ENCODE measurements around the gene SCMH1. TPM values are rescaled to one million over a fixed set of nuclear protein-coding genes. Genes with fewer than 3 reads are reported as not detected.

Gene SCMH1
- 14.9 to 19.4 TPM (median 17.2 TPM) in 3 replicates for total RNA-seq (2021)
- Bru-seq, nascent RNA = percentile 68 among the genes with signal in this experiment
- long read RNA-seq, experiment 1, partial matches to known transcripts = 13 of 72 reads
- long read RNA-seq, experiment 1, other reads (novel, unspliced or antisense) = 55 of 72 reads
- long read RNA-seq, experiment 2, partial matches to known transcripts = 5 of 13 reads
- long read RNA-seq, experiment 2, other reads (novel, unspliced or antisense) = 8 of 13 reads
- long read RNA-seq, experiment 3, partial matches to known transcripts = 2 of 6 reads
- long read RNA-seq, experiment 3, other reads (novel, unspliced or antisense) = 2 of 6 reads

DNA sequence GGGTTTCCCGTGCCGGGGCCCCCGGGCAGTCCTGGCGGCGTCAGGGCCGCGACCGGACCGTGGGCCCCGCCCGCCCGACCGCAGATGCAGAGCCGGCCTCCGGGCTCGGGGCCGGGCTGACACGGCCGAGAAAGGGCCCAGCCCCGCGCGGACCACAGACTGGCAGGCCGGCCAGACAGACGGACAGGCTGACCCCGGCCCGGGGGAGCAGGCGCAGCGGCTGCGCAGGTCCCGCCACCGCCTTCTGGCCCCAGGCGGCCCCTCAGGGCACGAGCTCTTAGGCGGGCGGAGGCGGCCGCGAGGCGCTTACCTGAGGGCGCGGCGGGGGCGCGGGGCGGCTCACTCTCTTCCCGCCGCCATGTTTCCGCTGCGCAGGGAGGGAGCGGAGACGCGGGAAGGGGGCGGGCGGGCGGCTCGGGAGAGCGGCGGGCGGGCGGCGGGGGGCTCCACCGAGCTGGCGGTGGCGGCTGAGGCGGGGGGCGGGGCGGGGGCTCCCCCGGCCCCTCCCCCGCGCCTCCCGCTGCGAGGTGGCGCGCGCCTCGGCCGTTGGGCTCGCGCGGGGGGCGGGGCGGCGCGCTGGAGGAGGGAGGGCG, at the start of gene SCMH1:
Gene SCMH1, minus strand, starts transcription at position 558 of the 593 bp plus-strand sequence. CDS start 56,173 bp downstream, outside the sequence.
- Mint-ChIP-seq H3K27ac (no peak within 1 kb of the TSS), H3K36me3 (no peaks in the 10 kb centered on the region), H3K9me3 (no peaks in the 10 kb centered on the region), H3K4me1 (peaks cover 21% of the 10 kb centered on the region), H3K4me3 (peak within 1 kb of the TSS; percentile 81), H3K27me3 (ENCODE audit: low read depth) (peaks cover 20% of the 10 kb centered on the region)
- DNase-seq (ENCODE audit: low spot score) (peak; percentile 70), ATAC-seq (peak; percentile 54)
- CTCF ChIA-PET = interaction anchor here (1.1 kb wide), 1 partner anchor 41 kb away, joined by 3 read pairs; no protein-coding TSS in a partner anchor
- POLR2A ChIA-PET = interaction anchor here (0.6 kb wide), 1 partner anchor 875 kb away, joined by 3 read pairs; no protein-coding TSS in a partner anchor
- TF ChIP-seq, protein P1, sequence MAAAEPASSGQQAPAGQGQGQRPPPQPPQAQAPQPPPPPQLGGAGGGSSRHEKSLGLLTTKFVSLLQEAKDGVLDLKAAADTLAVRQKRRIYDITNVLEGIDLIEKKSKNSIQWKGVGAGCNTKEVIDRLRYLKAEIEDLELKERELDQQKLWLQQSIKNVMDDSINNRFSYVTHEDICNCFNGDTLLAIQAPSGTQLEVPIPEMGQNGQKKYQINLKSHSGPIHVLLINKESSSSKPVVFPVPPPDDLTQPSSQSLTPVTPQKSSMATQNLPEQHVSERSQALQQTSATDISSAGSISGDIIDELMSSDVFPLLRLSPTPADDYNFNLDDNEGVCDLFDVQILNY (CRISPR knock-in tag; IDR thresholded peaks at IDR 0.05) = 0 out of 2 replicates have a peak, but pooled peaks have one; percentile 4
- TF ChIP-seq SP1 (CRISPR knock-in tag; conservative IDR thresholded peaks at IDR 0.05) (peak; percentile 10; the same call in 1 of the 2 replicates), MYBL2 (CRISPR knock-in tag; IDR thresholded peaks at IDR 0.05) (0 out of 2 replicates have a peak, but pooled peaks have one; percentile 3)
- TF ChIP-seq, protein P2, sequence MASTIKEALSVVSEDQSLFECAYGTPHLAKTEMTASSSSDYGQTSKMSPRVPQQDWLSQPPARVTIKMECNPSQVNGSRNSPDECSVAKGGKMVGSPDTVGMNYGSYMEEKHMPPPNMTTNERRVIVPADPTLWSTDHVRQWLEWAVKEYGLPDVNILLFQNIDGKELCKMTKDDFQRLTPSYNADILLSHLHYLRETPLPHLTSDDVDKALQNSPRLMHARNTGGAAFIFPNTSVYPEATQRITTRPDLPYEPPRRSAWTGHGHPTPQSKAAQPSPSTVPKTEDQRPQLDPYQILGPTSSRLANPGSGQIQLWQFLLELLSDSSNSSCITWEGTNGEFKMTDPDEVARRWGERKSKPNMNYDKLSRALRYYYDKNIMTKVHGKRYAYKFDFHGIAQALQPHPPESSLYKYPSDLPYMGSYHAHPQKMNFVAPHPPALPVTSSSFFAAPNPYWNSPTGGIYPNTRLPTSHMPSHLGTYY (CRISPR knock-in tag; IDR thresholded peaks at IDR 0.05) = no peak
- TF ChIP-seq, protein P3, sequence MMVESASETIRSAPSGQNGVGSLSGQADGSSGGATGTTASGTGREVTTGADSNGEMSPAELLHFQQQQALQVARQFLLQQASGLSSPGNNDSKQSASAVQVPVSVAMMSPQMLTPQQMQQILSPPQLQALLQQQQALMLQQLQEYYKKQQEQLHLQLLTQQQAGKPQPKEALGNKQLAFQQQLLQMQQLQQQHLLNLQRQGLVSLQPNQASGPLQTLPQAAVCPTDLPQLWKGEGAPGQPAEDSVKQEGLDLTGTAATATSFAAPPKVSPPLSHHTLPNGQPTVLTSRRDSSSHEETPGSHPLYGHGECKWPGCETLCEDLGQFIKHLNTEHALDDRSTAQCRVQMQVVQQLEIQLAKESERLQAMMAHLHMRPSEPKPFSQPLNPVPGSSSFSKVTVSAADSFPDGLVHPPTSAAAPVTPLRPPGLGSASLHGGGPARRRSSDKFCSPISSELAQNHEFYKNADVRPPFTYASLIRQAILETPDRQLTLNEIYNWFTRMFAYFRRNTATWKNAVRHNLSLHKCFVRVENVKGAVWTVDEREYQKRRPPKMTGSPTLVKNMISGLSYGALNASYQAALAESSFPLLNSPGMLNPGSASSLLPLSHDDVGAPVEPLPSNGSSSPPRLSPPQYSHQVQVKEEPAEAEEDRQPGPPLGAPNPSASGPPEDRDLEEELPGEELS (CRISPR knock-in tag; IDR thresholded peaks at IDR 0.05) = peak; percentile 38; the same call in 1 of the 2 replicates
- TF ChIP-seq, protein P4, sequence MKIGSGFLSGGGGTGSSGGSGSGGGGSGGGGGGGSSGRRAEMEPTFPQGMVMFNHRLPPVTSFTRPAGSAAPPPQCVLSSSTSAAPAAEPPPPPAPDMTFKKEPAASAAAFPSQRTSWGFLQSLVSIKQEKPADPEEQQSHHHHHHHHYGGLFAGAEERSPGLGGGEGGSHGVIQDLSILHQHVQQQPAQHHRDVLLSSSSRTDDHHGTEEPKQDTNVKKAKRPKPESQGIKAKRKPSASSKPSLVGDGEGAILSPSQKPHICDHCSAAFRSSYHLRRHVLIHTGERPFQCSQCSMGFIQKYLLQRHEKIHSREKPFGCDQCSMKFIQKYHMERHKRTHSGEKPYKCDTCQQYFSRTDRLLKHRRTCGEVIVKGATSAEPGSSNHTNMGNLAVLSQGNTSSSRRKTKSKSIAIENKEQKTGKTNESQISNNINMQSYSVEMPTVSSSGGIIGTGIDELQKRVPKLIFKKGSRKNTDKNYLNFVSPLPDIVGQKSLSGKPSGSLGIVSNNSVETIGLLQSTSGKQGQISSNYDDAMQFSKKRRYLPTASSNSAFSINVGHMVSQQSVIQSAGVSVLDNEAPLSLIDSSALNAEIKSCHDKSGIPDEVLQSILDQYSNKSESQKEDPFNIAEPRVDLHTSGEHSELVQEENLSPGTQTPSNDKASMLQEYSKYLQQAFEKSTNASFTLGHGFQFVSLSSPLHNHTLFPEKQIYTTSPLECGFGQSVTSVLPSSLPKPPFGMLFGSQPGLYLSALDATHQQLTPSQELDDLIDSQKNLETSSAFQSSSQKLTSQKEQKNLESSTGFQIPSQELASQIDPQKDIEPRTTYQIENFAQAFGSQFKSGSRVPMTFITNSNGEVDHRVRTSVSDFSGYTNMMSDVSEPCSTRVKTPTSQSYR (CRISPR knock-in tag; IDR thresholded peaks at IDR 0.05) = no peak
- TF ChIP-seq, protein P5, sequence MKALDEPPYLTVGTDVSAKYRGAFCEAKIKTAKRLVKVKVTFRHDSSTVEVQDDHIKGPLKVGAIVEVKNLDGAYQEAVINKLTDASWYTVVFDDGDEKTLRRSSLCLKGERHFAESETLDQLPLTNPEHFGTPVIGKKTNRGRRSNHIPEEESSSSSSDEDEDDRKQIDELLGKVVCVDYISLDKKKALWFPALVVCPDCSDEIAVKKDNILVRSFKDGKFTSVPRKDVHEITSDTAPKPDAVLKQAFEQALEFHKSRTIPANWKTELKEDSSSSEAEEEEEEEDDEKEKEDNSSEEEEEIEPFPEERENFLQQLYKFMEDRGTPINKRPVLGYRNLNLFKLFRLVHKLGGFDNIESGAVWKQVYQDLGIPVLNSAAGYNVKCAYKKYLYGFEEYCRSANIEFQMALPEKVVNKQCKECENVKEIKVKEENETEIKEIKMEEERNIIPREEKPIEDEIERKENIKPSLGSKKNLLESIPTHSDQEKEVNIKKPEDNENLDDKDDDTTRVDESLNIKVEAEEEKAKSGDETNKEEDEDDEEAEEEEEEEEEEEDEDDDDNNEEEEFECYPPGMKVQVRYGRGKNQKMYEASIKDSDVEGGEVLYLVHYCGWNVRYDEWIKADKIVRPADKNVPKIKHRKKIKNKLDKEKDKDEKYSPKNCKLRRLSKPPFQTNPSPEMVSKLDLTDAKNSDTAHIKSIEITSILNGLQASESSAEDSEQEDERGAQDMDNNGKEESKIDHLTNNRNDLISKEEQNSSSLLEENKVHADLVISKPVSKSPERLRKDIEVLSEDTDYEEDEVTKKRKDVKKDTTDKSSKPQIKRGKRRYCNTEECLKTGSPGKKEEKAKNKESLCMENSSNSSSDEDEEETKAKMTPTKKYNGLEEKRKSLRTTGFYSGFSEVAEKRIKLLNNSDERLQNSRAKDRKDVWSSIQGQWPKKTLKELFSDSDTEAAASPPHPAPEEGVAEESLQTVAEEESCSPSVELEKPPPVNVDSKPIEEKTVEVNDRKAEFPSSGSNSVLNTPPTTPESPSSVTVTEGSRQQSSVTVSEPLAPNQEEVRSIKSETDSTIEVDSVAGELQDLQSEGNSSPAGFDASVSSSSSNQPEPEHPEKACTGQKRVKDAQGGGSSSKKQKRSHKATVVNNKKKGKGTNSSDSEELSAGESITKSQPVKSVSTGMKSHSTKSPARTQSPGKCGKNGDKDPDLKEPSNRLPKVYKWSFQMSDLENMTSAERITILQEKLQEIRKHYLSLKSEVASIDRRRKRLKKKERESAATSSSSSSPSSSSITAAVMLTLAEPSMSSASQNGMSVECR (CRISPR knock-in tag; IDR thresholded peaks at IDR 0.05; ENCODE audit: borderline replicate concordance) = peak; percentile 29; the same call in 1 of the 2 replicates
- TF ChIP-seq, protein P6, sequence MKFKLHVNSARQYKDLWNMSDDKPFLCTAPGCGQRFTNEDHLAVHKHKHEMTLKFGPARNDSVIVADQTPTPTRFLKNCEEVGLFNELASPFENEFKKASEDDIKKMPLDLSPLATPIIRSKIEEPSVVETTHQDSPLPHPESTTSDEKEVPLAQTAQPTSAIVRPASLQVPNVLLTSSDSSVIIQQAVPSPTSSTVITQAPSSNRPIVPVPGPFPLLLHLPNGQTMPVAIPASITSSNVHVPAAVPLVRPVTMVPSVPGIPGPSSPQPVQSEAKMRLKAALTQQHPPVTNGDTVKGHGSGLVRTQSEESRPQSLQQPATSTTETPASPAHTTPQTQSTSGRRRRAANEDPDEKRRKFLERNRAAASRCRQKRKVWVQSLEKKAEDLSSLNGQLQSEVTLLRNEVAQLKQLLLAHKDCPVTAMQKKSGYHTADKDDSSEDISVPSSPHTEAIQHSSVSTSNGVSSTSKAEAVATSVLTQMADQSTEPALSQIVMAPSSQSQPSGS (CRISPR knock-in tag; IDR thresholded peaks at IDR 0.05; ENCODE audit: borderline replicate concordance, low read depth) = no peak
